Medulla oblongata (tissue), 1 donor: ENCODE measurements around the gene ETNK2.
"Not testable (repeated sequence)": the region's sequence is repeated elsewhere in the genome, so short reads cannot be mapped to it uniquely, and the experiment has no call there.

Experiments
- DNase-seq: peaks from one replicate; pipeline ENCODE4 v3.0.0-alpha.2; 2015; ENCODE audit errors: extremely low spot score

Gene ETNK2

GRCh38 chr1:204099754-204100153, 52.1 kb downstream of the ETNK2 start:
- DNase-seq: not testable (repeated sequence)

GRCh38 chr1:204098683-204099082, 53.2 kb downstream of the ETNK2 start:
- DNase-seq: no peak

- no peak for DNase-seq
Observed at GRCh38 chr1:204096931-204097330, 54.9 kb downstream of the ETNK2 start.

DNA sequence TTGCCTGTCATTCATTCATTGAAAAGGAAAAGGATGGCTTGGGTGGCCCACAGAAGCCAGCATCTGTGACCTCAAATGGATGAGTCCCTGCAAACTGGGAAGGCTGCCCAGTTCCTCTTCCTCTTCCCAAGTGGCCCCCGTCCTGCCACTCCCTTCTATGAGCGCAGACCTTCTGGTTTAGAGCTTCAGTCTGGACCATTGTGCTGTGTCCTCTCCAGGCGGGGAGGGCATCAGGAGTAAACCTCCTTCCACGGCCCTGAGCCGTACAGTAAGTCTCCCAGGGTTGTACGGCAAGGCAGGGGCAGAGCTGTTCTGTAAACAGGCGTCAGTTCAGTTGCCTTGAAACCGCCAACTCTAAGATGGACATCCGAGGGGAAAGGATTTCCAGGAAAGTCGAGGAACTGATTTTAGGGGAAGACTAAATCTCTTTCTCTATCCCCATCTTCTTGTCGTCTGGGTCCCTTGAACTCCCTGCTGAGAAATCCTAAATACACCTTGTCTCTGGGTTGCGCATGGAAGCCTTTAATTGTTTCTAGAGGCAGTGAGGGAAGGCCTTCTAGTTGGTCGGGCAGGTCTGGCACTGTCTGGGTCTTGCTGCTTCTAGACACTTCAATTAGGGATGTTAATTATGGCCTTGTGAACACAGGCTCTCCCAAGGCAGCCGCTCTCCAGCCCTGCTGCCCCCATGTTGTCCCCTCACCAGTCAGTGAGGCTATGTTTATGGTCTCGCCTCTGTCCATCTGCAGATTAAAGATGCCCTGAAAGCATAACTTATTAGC, 56.8 kb downstream of the ETNK2 start:
- DNase-seq: no peak

DNA sequence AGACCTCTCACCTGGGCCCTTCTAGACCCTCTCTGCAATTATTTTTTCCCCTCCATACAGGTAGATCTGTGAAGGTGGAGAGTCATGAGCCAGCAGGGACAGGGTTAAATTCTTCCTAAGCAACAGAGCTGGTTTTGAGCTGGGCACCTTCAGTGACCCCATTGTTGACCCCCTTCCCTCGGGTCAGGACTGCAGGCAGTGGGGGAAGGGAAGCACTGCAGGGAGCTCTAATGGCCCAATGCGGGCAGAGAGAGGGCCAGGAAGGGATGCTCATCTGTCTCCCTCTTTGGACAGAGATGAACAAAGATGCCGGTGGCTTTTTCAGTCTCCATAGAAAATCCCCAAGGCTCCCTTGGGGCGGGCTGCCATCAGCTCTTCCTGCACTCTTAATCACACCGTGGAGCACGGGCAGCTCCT, 57.5 kb downstream of the ETNK2 start:
- no peak for DNase-seq

GRCh38 chr1:204093781-204094180, 58.1 kb downstream of the ETNK2 start:
- no peak for DNase-seq

DNA sequence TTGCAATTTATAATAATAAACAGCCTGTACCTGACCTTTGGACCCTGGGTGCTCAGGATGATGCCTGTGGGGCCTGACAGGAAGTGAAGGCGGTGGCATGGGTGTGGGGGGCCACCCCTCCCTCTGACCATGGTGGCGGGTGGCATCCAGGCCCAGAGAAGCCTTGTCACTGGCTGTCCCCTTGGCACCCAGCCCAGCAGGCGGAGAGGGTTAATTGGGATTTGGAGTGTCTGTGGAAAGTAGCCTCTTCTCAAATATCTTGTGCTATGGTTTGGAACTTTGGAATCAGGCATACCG, 58.5 kb downstream of the ETNK2 start:
- no peak for DNase-seq

GRCh38 chr1:204092632-204093420, 59.0 kb downstream of the ETNK2 start:
- no peak for DNase-seq

- no peak for DNase-seq
Observed at GRCh38 chr1:204091787-204092312, 60.0 kb downstream of the ETNK2 start.

GRCh38 chr1:204091066-204091465, 60.8 kb downstream of the ETNK2 start:
- no peak for DNase-seq

GRCh38 chr1:204090132-204090531, 61.7 kb downstream of the ETNK2 start:
- DNase-seq: not testable (repeated sequence)

- DNase-seq: peak; percentile 40
Observed at GRCh38 chr1:204089044-204089751, 62.6 kb downstream of the ETNK2 start.

DNA sequence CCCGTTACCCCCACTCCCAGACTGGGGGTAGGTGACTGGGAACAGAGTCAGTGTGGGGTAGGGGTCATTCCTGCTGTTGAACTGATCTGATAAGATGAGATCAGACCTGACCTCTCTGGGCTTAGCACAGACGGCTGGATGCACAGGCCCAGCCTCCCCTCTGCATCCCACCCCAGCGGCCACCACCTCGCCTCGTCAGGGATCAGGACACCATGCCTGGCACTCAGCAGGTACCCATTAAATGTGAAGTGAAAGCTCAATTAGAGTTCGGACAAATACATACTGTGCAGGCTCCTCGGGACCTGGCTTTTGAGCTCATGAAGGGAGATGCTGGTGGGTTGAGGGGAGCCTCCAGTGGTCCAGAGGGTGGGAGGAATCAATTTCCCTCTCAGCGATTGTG, 63.2 kb downstream of the ETNK2 start:
- DNase-seq: no peak

DNA sequence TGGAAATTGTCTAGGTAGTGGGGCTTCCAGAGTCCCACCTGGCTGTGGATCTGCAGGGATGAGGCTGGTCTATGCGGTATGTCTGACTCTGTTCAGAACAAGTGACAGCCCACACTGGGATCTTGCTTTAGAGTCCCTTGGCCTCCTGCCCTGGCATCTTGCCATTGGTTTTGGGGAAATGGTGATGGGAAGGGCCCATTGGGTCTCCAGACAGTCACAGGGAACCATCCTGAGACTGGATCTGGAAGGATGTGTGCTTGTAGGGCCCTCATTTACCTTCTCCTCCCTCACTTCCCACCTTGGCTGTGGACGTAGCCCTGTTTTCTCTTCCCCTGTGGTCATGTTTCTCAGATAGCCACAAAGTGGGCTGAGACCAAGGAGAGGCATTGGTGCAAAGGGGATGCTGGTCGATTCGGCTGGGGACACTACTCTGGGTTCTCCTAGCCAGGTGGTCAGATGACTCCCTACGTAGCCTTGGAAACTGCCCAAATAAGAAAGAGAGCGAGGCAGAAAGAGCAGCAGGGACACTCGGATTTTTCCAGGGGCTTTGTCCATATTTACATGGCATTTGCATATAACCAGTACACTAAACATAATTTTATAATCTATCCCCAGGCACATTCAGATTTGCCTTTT, 63.8 kb downstream of the ETNK2 start:
- peak; percentile 69 for DNase-seq

DNA sequence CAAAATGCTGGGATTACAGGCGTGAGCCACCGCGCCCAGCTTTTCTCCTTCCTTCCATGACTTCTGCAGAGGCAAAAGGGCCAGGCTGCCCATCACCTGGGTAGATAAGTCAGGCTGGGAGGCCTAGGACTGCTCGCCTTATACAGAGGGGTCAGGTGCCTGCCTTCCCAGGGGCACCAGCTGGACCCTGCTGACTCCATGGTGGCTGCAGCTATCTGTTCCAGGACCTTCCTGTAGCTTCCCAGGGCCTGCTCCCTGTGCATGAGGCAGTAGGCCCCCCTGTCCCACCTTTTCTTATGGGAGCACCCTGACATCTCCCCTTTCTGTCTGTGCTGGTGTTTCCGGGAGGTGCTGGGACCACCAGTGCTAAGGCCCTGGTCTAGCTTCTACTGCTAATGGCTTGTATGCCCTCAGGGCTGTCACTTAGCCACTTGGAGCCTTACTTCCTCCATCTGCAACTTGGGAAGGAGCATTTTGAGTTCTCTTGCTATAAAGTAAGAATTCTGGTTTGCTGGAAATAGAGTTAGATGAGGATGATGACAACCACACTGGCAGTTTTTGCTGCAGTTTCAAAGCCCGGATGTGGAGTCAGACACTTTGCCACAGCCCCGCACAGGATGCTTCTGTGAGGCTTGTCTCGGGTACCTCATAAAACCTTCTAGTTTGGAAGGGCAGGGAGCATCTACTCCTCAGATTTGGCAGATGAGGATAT, 64.5 kb downstream of the ETNK2 start:
- no peak for DNase-seq

DNA sequence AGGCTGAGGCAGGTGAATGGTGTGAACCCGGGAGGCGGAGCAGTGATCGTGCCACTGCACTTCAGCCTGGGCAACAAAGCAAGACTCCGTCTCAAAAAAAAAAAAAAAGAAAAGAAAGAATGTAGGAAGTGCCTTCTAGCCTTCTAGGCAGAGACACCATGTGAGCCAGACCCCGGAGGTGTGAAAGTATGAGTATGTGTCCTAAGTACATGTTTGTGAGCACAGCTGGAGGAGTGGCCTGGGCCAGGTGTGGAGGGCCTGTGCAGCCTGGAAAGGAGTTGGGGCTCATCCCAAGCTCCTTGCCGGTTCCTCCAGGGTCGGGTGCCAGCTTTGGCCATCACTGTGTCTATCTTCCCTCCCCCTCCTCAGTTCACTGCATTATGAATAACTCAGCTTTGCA, 66.0 kb downstream of the ETNK2 start:
- no peak for DNase-seq

GRCh38 chr1:204084247-204084772, 67.5 kb downstream of the ETNK2 start:
- peak; percentile 72 for DNase-seq

GRCh38 chr1:204083491-204083890, 68.4 kb downstream of the ETNK2 start:
- no peak for DNase-seq

DNA sequence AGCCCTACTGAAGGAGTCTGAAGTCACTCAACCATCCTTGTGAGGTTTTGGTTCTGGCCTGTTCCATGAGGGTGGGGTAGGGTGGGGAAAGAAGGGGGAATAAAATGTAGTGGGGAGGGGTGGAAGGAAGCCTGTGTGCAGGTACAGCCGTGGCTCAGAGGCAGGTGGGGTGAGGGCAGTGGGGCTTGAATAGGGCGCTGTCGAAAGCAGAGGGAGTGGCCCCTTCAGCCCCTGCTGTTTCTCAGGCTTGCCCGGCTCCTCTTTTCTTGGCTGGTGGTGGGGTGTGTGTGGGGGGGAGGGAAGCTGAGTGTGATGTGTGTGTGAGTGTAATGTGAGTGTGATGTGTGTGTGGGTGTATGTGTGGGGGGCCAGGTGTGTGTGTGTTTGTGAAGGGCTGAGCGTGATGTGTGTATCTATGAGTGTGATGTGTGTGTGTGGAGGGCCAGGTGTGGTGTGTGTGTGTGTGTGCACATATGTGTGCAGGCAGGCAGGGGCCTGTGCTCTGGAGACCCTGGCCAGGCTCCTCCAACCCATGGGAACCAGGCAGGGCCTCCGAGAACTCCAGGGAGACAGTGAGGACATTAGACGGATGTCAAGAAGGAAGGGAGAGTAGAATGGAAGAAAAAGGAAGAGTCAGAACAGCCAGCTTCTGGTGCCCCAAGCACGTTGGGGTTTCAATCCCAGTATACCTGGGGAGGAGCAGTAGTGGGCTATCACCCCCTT, 69.9 kb downstream of the ETNK2 start:
- no peak for DNase-seq

DNA sequence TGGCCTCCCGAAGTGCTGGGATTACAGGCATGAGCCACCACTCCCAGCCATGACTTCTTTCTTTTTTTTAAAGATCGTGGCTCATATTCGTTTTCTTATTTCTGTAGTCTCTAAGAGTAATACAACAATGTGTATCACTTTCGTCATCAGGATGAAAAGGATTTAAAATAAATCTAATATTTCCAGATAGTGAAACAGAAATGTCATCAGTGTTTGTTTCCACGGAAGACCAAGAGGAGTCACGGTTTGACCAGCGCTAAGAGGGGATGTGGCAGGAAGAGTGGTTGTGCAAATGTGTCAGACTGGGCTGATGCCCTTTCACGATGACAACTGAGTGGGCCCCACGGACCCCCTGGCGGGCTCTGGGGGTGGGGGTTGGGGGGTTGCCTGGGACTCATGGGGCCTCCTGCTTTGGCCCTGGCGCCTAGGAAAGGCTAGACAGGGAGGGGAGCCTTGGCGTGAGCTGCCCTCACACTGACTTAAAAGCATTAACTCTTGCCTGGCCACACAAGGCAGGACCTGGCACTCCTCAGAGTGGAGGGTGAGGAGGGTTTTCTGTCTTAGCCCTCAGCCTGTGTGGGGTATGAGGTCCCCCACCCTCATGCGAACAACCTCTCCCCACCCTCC, 70.6 kb downstream of the ETNK2 start:
- peak; percentile 2 for DNase-seq
